Effector CD4-positive, alpha-beta T cell (primary cell): ENCODE results near the gene KCTD7.
A peak's percentile ranks its signal among the peaks of the same experiment; 100 is the strongest.
"Not testable (repeated sequence)": the region's sequence is repeated elsewhere in the genome, so short reads cannot be mapped to it uniquely, and the experiment has no call there.

Experiments
- DNase-seq: peaks from one replicate; pipeline ENCODE4 v3.0.0-alpha.2; 2020

KCTD7 gene

GRCh38 chr7:66654275-66655112 lies 25.8 kb downstream of the KCTD7 start:
- peak; percentile 99 for DNase-seq

GRCh38 chr7:66655113-66655806 lies 26.6 kb downstream of the KCTD7 start:
- DNase-seq, result not testable (repeated sequence)

- DNase-seq, result not testable (repeated sequence)
These were observed 27.3 kb downstream of the KCTD7 start for GRCh38 chr7:66655826-66656485.

DNA sequence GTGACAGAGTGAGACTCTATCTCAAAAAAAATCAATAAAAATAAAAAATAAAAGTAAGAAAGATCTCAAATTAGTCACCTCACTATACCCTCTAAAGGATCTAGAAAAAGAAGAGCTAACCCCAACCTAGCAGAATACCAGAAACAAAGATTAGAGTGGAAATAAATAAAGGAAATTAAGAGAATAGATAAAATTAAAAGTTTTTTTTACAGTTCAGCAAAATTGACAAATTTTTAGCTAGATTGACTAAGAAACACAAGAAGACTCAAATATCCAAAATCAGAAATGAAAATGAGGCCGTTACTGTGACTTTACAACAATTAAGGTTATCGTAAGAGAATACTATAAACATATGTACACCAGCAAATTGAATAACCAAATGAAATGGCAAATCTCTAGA lies 29.1 kb downstream of the KCTD7 start:
- DNase-seq, result no peak

GRCh38 chr7:66662646-66663264 lies 34.1 kb downstream of the KCTD7 start:
- DNase-seq, result no peak

DNA sequence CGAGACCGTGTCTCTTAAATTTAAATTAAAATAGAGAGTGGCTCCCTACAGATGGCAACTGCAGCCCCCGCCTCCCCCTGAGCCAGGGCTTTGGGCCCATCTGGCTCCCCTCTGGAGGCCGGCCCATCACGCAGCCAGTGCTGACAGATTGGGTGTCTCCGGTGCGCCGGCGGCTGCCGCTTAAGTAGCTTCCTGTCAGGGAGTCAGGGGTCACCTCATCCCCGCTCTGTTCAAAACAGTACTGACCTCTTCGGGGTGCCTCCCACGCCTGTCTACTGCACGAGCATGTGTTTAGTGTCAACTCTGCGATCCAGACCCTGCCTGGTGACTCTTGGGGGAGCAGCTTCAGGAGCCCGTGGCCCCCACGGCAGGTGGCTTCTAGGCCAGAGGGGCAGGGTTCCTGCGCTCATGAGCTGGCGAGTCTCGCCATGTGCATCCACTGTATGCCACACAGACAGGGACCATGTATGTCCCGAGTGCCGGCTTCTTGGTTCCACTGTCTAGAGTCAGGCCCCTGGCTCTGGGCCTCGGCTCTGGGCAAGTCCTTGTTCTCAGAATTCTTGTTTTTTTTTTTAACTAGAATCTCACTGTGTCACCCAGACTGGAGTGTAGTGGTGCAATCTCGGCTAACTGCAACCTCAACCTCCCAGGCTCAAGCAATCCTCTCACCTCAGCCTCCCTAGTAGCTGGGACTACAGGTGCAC lies 36.1 kb downstream of the KCTD7 start:
- no peak for DNase-seq

- DNase-seq, result no peak
These were observed 37.8 kb downstream of the KCTD7 start for GRCh38 chr7:66666313-66666952.

- DNase-seq, result no peak
These were observed 38.5 kb downstream of the KCTD7 start for GRCh38 chr7:66667023-66667728.

GRCh38 chr7:66668112-66668511 lies 39.4 kb downstream of the KCTD7 start:
- DNase-seq, result no peak

DNA sequence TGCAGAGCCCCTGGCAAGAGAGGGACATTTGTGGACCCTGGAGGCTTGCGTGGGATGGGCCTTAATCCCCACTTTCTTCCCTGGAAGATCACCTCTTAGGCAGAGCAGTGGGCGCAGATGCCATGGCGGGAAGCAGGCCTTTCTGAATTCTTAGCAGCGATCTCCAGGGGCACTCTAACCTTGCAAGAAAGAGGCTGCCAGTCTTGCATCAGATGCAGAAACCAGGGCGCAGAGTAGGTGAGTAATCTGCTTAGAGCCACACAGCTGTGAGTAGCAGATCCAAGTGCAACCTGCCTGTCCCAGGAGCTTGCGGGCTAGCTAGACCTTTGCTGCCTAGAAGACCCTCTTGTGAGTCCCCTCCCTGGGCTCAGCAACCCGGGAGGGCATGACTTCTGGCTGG lies 40.0 kb downstream of the KCTD7 start:
- no peak for DNase-seq

GRCh38 chr7:66669088-66669487 lies 40.4 kb downstream of the KCTD7 start:
- DNase-seq, result no peak

DNA sequence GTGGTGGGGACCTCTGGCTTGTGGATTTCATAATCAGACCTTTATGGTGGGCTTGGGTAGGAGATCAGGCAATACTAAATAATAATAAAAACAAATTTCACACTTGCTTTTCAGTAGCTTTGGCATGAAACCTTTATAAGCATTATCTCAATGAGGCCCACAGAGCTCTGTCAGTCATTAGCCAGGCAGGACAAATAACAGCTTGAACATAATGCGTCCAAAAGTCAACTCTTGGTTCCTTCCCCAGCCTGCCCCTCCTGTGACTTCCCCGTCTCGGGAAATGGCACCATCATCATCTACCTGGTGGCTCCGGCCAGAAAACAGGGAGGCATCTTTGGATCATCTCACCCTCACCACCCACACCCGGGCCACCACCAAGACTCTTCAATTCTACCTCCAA lies 40.8 kb downstream of the KCTD7 start:
- no peak for DNase-seq

DNA sequence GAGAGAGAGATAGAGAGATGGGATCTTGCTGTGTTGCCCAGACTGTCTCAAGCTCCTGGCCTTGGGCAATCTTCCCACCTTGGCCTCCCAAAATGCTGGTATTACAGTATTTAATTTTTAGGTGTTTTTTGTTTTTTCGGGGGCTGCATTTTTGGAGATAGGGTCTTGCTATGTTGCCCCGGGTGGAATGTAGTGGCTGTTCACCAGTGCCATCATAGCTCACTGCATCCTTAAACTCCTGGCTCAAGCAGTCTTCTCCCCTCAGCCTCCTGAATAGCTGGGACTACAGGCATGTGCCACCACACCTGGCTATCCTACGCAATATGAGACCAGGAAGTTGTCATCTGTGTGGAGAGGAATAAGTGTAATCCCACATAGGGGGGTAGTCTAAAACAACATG lies 42.4 kb downstream of the KCTD7 start:
- no peak for DNase-seq

DNA sequence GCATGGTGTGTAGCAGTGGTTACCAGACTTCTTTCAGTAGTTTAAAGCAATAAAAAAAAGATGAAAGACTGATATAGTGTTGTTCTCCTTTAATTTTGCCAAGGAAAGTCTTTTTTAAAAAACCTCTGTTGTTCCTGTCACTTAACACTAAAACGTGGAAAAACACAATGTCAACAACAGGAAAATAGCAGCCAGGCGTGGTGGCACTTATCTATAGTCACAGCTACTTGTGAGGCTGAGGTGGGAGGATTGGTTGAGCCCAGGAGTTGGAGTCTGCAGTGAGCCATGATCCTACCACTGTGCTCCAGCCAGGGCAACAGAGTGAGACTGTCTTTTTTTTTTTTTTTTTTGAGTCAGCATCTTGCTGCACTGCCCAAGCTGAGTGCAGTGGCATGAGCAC lies 42.8 kb downstream of the KCTD7 start:
- DNase-seq, result not testable (repeated sequence)

GRCh38 chr7:66672432-66673123 lies 43.9 kb downstream of the KCTD7 start:
- DNase-seq, result not testable (repeated sequence)

DNA sequence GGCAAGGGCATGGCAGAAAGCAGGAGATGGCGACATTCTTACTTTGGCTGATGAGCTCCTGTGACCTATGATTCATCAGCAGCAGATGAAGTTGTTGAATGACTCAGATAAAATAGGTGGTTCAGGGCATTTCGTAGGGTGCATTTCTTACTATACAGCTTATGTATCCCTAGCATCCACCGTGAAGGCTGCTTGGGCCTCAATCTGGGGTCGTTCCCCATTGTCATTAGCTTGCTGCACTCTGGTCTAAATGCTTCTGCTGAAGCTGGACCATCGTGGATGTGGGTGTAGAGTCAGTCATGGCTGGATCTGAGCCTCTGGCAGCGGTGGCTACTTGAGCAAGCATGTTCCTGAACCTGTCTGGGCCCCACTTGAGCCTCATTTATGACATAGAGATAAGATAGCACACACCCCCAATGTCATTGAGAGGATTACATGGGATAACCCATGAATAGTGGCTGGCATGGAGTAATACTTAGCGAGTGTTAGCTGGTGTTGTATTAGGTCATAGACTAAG lies 44.5 kb downstream of the KCTD7 start:
- DNase-seq, result not testable (repeated sequence)

DNA sequence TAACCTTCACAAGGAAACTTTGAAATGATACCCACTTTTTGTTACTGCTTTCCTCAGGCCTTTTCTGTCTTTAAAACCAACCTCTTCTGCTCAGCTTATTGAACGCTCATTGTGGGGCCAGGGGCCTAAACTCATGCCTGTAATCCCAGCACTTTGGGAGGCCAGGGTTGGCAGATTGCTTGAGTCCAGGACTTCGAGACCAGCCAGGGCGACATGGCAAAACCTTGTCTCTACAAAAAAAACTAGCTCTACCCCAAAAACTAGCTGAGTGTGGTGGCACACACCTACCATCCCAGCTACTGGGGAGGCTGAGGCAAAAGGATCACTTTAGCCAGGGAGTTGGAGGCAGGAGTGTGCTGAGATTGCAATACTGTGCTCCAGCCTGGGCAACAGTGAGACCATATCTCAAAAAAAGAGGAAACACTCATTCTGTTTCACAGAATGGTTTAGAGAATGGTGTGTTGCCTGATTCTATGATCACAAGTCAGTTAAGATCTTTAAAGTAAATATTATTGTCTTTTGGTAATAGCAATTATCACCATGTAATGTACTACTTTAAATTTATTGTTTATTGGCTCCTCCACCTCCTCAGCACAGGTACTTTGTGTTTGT lies 51.1 kb downstream of the KCTD7 start:
- no peak for DNase-seq

GRCh38 chr7:66681491-66682349 lies 53.0 kb downstream of the KCTD7 start:
- DNase-seq, result peak; percentile 97
